ENCODE data around the gene BSND. TPM values are rescaled to one million over a fixed set of nuclear protein-coding genes. Genes with fewer than 3 reads are reported as not detected.

The BSND gene
- total RNA-seq, 3 donors from 2014 or later, result not detected

DNA sequence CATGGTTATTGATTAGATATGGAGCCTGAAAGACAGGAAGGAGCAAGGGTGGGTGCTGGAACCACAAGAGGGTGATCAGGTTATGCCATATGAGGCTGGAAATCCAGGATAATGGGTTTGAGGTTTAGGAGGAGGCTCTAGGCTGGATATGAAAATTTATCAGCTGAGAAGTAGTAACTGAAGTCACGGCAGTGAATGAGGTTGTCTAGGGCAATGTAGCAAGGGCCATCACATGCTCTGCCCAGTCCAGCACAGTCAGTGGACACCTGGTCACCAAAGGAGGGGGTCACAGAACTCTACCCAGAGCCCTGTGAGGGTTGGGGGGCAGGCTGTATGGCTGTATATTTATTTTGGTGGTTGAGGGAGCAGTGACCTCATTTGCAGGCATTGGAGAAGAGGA, 28.9 kb upstream of the BSND start:
- H3K4me3 ChIP-seq, result no peak overlapping the region
- H3K4me1 ChIP-seq (ENCODE audit: low read depth), result no peaks in the 10 kb centered on the region
- H3K36me3 ChIP-seq (ENCODE audit: low read depth), result no peaks in the 10 kb centered on the region
- no peaks in the 10 kb centered on the region for H3K9me3 ChIP-seq
- intact Hi-C loops (cut with DNase I, micrococcal nuclease), result no loop called here
- DNase-seq (no peak), ATAC-seq (no peak)
- TF ChIP-seq, protein P1, sequence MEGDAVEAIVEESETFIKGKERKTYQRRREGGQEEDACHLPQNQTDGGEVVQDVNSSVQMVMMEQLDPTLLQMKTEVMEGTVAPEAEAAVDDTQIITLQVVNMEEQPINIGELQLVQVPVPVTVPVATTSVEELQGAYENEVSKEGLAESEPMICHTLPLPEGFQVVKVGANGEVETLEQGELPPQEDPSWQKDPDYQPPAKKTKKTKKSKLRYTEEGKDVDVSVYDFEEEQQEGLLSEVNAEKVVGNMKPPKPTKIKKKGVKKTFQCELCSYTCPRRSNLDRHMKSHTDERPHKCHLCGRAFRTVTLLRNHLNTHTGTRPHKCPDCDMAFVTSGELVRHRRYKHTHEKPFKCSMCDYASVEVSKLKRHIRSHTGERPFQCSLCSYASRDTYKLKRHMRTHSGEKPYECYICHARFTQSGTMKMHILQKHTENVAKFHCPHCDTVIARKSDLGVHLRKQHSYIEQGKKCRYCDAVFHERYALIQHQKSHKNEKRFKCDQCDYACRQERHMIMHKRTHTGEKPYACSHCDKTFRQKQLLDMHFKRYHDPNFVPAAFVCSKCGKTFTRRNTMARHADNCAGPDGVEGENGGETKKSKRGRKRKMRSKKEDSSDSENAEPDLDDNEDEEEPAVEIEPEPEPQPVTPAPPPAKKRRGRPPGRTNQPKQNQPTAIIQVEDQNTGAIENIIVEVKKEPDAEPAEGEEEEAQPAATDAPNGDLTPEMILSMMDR (IDR thresholded peaks at IDR 0.05), result no peak

DNA sequence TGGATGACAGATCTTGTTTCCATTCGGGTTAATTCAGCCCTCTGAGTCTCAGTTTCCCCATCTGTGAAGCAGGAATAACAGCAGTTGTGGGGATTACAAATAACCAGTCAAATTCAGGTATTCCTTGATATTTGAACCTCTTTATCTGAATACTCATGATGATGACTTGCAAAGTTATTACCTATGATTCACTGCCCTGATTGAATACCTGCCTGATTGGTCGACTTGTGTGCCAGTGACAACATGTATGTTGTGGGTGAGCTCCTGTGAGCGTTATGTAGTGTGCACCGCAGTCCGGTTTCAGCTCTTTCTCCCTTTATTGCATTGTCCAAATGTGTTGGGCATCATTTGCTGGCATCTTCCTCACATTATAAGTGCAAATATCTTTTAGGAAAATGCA, 27.8 kb upstream of the BSND start:
- intact Hi-C loops (cut with DNase I, micrococcal nuclease), result no loop called here
- H3K9me3 ChIP-seq, result no peaks in the 10 kb centered on the region
- no peaks in the 10 kb centered on the region for H3K36me3 ChIP-seq (ENCODE audit: low read depth)
- no peak for DNase-seq
- no peaks in the 10 kb centered on the region for H3K4me1 ChIP-seq (ENCODE audit: low read depth)
- TF ChIP-seq, protein P1 (IDR thresholded peaks at IDR 0.05), result no peak
- no peak for ATAC-seq
- no peak overlapping the region for H3K4me3 ChIP-seq

GRCh38 chr1:54971317-54971791, 27.4 kb upstream of the BSND start:
- TF ChIP-seq, protein P1 (IDR thresholded peaks at IDR 0.05), result no peak
- no peak overlapping the region for H3K4me3 ChIP-seq
- ATAC-seq (peak; percentile 87), DNase-seq (no peak)
- H3K9me3 ChIP-seq, result no peaks in the 10 kb centered on the region
- intact Hi-C loops (cut with DNase I, micrococcal nuclease), result no loop called here
- H3K36me3 ChIP-seq (ENCODE audit: low read depth), result no peaks in the 10 kb centered on the region
- H3K4me1 ChIP-seq (ENCODE audit: low read depth), result no peaks in the 10 kb centered on the region

- intact Hi-C loops (cut with DNase I, micrococcal nuclease), result no loop called here
- DNase-seq (no peak), ATAC-seq (no peak)
- Histone ChIP-seq H3K4me3 (no peak overlapping the region), H3K9me3 (no peaks in the 10 kb centered on the region), H3K4me1 (ENCODE audit: low read depth) (no peaks in the 10 kb centered on the region), H3K36me3 (ENCODE audit: low read depth) (no peaks in the 10 kb centered on the region)
- TF ChIP-seq, protein P1 (IDR thresholded peaks at IDR 0.05), result no peak
Measured at GRCh38 chr1:54972436-54972835, 26.3 kb upstream of the BSND start.

DNA sequence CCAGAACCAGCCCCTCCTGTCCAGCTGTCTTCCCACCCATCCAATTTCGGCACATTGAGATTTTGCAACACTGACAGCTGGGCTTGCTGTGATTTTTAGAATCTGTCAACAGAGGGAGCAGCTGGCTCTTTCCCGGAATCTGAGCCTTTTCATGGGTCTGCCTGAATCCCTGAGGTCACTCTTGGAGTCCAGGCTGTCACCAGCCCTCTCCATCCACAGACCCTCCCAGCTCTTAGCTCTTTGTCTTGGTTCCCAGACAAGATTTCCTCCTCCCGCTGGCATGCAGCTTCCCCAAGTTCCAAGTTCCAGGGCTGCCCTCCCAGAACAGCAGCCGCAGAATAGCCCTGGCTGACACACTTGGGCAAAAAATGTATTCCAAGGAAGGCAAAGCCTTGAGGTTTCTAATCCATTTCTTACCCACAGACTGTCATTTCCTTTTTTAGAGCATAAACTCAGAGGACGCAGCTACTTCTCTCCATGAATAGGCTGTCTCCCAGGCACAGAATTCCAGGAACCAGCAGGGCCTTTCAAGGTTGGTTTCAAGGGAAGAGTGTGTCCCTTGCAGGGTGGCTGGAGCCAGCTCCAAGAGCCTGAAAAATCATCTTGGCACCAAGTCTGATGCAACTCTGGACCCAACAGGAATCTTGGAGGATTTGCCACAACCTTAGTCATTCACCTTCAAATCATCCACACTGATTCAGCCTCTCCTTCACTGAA, 25.4 kb upstream of the BSND start:
- DNase-seq (peak in 1 of 3 donors; percentile 37), ATAC-seq (peak; percentile 46)
- Histone ChIP-seq H3K4me3 (no peak overlapping the region), H3K4me1 (ENCODE audit: low read depth) (peaks cover 3% of the 10 kb centered on the region), H3K36me3 (ENCODE audit: low read depth) (no peaks in the 10 kb centered on the region), H3K9me3 (no peaks in the 10 kb centered on the region)
- intact Hi-C loops (cut with DNase I, micrococcal nuclease), result no loop called here
- TF ChIP-seq, protein P1 (IDR thresholded peaks at IDR 0.05), result no peak
